Measurements from ENCODE around the gene CARD11.

DNA sequence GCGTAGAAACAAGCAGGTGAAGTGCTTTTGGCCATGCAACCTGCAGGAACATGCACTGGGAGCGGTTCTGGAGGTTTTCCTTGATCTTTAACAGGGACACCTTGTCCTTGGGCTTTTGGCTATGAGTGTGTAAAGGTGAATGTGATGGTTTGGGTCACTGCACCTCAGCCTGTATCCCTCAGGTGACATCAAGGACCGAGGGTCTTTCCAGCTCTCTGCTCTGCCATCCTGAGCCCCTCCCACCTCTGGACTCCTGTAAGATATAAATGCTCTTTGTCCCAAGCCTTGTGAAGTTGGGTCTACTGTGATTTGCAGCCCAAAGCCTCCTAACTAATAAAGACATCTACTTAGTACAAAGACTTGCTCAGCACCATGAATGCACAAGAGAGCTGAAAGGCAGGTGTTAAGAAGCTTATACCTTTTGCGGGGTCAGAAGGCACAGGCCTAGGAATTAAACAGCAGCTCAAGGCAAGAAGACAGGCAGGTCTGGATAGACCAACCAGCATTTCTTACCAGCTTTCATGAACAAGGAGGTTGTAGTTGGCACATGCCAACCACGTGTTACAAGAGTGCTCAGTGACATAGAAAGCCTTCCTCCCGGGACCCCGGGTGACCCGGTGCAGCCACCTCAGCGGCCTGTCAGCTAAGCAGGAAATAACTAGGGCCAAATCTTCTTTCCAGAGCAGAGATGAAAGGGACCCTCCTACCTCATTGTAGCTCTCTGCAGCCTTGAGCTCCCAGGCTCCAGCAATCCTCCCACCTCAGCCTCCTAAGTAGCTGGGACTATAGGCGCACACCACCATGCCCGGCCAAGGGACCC is 89.9 kb downstream of the CARD11 start:
- TF ChIP-seq SIN3A (IDR thresholded peaks at IDR 0.05; ENCODE audit: borderline replicate concordance, insufficient read depth, low read length) (no peak), POLR2AphosphoS5 (IDR thresholded peaks at IDR 0.05; ENCODE audit: low read depth, low read length) (no peak), TAF1 (IDR thresholded peaks at IDR 0.05; ENCODE audit: borderline replicate concordance, insufficient read depth, low read length) (no peak), FOXP2 (optimal IDR thresholded peaks at IDR 0.05; ENCODE audit: borderline replicate concordance, extremely low read depth, extremely low read length, insufficient read depth) (no peak)
- TF ChIP-seq, protein P1, sequence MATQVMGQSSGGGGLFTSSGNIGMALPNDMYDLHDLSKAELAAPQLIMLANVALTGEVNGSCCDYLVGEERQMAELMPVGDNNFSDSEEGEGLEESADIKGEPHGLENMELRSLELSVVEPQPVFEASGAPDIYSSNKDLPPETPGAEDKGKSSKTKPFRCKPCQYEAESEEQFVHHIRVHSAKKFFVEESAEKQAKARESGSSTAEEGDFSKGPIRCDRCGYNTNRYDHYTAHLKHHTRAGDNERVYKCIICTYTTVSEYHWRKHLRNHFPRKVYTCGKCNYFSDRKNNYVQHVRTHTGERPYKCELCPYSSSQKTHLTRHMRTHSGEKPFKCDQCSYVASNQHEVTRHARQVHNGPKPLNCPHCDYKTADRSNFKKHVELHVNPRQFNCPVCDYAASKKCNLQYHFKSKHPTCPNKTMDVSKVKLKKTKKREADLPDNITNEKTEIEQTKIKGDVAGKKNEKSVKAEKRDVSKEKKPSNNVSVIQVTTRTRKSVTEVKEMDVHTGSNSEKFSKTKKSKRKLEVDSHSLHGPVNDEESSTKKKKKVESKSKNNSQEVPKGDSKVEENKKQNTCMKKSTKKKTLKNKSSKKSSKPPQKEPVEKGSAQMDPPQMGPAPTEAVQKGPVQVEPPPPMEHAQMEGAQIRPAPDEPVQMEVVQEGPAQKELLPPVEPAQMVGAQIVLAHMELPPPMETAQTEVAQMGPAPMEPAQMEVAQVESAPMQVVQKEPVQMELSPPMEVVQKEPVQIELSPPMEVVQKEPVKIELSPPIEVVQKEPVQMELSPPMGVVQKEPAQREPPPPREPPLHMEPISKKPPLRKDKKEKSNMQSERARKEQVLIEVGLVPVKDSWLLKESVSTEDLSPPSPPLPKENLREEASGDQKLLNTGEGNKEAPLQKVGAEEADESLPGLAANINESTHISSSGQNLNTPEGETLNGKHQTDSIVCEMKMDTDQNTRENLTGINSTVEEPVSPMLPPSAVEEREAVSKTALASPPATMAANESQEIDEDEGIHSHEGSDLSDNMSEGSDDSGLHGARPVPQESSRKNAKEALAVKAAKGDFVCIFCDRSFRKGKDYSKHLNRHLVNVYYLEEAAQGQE (IDR thresholded peaks at IDR 0.05; ENCODE audit: insufficient read depth in 1 of 2, low read depth in 2 of 2, low read length in 2 of 2), result no peak

All from PFSK-1 (cell line).